ENCODE measurements around the gene UBE2E2.

The UBE2E2 gene

DNA sequence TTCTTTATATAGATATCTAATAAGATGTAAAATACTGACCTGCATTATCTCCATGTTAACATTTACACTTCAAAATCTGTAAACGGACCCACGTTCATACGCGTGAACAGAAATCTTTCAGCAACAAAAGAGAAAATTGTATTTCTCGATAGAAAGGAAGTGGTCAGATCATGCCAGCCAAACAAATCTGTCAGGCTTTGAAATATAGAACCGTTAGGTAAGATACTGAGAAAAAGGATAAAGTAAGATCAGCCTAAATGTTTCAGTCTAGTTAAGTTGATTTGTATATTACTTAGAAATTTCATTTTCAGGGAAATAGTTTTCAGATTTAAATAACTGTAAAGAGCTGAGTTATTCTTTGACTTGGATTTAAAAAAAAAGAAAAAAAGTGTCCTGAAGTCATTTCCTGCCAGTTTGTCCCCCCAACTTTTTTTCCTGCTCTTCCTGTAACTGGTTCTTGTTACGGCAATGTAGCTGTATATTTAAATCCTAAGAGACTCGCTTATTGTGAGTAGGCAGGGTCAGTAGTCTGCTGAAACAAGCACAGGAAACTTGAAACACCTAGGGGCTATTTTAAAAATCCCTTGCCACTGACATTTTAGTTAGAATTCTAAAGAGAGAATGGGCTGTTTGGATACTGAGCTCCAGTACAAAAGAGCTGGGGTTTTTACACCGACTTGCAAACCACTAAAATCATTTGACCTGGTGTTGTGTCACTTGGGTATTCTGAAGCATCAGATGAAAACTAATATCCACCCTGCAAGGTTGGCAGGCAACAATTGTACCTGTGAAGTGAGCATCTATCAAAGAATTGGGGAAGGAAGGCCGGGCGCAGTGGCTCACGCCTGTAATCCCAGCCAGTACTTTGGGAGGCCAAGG is 237.5 kb downstream of the UBE2E2 start:
- no peak for DNase-seq (ENCODE audit: low read depth in 2 of 2)

DNA sequence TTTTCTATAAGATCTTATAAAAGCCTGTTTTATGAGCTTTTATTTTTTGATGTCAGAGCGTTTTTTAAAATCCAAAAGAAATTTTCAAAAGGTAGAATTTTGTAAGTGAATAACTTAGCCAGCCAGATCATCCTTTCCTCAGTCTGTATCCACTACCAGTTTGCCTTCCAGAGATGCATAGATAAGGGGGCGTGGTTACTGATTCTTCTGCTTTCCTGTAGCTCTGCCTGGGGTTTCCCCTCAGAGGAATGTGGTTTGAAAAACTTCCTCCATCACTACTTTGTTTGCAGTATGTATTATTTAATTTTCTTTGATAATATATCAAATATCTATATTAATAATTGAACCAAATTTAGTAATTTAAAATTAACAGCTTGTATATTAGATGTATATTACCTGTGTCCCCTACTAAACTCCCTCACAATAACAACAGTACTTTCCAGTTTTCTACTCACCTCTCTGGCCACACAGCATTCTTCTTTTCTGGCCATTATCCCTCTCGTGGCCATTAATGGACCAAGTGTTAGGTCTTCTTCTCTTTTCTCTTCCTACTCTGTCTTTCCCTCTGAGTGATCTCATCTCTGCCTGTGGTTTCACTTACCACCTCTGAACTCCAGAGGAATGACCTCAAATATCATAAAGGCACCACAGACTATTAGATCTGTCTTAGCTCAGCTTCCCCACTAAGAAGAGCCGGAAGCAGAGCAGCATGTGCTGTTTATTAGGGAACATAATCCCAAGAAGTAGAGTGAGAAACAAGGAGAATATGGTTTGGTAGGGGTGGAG is 239.7 kb downstream of the UBE2E2 start:
- no peak for DNase-seq (ENCODE audit: low read depth in 2 of 2)

DNA sequence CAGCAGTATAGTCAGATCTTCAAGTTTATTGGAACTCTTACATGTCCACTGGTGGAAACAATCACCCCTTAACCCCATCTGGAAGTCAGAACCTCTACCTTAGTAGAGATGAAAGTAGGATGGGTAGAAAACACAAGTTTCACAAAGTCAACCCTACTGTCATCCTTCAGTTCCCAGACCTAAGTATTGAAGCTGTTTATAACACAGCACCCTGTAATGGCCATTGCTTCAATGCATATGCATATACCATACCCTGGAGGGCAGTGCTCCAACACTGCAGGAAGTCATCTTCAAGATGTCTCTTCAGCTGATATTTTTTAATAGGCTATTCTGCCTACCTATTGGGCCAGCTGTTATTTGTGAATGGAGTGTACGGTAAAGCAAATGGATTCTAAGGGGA is 241.3 kb downstream of the UBE2E2 start:
- no peak for DNase-seq (ENCODE audit: low read depth in 2 of 2)

DNA sequence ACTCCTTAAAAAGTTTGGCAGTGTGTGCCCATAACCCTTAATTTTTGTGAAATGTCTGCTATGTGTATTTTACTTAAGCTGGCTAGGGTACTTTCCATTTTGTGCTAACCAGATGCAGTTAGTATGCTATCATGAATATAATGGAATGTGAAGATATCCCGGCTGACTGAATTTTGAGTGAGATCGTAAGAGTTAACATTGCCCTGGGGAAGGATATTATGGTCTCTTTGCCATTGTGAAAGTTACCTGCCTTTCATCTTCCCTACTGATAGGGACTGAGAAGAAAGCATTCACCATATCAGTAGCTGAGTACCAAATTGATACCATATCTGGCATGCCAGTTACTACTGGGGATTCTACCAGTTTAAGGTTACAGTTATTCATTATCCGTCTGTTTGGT is 243.2 kb downstream of the UBE2E2 start:
- DNase-seq (ENCODE audit: low read depth in 2 of 2): no peak

DNA sequence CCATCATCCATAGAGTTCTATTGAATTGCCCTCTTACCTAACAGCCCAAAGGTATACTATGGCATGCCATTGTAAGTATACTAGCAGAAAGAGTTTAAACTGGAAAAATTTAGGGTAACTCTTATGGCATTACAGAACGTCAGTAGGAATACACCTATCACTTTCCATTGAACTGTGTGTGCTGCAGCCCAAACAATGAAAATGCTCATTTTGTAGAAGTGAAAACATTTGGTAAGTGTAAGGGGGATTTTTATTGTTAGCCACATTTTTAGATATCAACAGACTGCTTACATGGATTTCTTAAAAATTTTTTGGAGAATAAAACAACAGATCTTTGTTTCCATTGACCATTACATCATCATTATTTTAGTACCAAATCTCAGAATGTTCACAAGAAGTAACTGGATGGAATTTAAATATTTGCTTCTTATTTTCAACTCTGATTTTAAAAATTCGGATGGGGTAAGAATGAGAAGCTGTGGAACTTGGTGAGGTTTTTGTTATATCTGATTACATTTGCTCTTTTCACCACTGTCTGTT is 245.9 kb downstream of the UBE2E2 start:
- no peak for DNase-seq (ENCODE audit: low read depth in 2 of 2)

DNA sequence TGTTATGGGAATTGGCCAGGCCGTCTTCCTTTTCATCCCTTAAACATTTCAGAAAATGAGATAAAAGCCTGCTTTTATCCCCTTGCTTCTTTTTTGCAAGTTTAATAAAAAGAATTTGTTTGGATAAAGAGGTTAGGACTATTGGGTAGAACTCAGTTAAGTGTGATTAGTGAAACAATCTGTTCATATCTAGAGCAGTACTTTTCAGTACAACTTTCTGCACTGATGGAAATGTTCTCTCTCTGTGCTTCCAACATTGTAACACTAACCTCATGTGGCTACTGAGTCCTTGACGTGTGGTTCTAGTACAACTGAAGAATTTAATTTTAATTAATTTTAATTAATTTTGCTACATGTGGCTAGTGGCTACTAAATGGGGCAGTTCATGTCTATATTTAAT is 246.9 kb downstream of the UBE2E2 start:
- DNase-seq (ENCODE audit: low read depth in 2 of 2): no peak

- DNase-seq (ENCODE audit: low read depth in 2 of 2): no peak
These were observed 247.7 kb downstream of the UBE2E2 start for GRCh38 chr3:23450806-23451205.

DNA sequence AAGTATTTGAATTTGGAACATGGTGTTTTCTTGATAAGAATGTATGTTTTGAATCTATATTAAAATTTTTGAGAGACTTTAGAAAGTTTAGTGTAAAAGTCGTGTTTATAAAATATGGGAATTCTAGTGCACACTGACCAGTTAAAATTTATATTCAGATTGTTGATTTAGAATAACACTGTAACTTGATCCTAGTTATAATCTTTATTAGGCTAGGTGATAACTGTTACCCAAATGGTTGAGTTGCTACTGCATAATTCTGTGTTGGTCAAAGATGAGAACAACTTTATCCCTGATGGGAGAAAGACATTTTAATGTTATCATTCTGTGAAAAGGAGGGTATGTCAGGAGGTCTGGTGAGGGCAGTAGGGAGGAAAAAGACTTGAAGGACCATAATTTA is 249.3 kb downstream of the UBE2E2 start:
- no peak for DNase-seq (ENCODE audit: low read depth in 2 of 2)

DNA sequence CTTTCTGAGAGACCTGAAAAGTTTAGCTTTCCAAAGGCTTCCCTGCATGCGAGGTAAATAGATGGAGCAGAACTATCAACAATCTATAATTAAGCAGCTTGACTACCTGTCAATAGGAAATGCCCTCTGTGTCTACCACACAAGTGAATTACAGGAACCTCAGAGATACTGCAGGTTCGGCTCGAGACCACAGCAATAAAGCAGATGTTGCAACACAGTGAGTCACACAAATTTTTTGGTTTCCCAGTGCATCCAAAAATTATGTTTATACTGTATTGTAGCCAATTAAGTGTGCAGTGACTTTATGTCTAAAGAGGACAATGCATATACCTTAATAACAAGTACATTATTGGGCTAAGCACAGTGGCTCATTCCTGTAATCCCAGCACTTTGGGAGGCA is 252.0 kb downstream of the UBE2E2 start:
- DNase-seq (ENCODE audit: low read depth in 2 of 2): no peak

DNA sequence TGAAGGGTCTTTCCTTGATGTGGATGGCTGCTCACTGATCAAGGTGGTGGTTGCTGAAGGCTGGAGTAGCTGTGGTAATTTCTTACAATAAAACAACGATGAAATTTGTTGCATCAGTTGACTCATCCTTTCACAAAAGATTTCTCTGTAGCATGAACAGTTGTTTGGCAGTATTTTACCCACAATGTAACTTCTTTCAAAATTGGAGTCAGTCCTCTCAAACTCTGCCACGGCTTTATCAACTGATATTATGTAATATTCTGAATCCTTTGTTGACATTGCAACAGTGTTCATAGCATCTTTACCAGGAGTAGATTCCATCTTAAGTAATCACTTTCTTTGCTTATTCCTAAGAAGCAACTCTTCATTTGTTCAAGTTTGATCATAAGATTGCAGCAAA is 252.6 kb downstream of the UBE2E2 start:
- no peak for DNase-seq (ENCODE audit: low read depth in 2 of 2)

GRCh38 chr3:23457697-23458096 is 254.6 kb downstream of the UBE2E2 start:
- DNase-seq (ENCODE audit: low read depth in 2 of 2): no peak

GRCh38 chr3:23459465-23459864 is 256.3 kb downstream of the UBE2E2 start:
- DNase-seq (ENCODE audit: low read depth in 2 of 2): no peak

GRCh38 chr3:23459889-23460546 is 256.9 kb downstream of the UBE2E2 start:
- DNase-seq (ENCODE audit: low read depth in 2 of 2): no peak

DNA sequence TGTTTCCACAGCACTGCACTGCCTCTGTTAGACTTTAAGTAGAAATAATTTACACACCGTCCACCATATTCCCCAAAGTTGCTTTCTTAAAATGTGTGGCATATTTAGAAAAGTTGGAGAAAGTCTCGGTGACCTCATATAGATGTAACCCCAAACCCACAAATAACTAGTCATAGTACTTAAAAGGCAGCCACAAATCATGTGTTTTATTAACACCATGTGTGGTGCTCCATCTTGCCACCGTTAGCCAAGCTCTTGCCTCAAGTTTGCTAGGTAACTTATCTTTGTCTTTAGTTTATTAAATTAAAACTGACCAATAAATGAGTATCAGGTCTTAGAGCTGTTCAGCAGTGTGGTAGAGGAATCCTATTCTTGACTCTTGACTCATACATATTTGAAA is 257.9 kb downstream of the UBE2E2 start:
- no peak for DNase-seq (ENCODE audit: low read depth in 2 of 2)

DNA sequence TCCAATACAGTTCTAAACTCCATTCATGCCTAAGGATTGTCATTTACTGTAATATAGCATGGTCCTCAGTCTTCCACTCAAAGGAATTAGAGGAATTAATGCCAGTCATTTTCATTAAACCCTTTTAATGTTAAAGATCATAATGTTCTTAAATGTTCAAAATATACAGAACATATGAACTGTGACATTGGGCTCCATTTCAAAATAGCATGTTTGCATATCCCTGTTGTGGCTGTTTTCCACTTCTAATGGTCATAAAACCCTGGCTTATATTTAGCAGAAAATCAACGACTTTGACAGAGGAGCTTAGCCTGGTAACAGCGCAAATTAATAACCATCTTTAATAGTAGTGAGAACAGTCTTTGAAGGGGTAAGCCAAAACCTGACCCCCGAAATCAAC is 260.7 kb downstream of the UBE2E2 start:
- DNase-seq (ENCODE audit: low read depth in 2 of 2): no peak

GRCh38 chr3:23465569-23465968 is 262.4 kb downstream of the UBE2E2 start:
- no peak for DNase-seq (ENCODE audit: low read depth in 2 of 2)

DNA sequence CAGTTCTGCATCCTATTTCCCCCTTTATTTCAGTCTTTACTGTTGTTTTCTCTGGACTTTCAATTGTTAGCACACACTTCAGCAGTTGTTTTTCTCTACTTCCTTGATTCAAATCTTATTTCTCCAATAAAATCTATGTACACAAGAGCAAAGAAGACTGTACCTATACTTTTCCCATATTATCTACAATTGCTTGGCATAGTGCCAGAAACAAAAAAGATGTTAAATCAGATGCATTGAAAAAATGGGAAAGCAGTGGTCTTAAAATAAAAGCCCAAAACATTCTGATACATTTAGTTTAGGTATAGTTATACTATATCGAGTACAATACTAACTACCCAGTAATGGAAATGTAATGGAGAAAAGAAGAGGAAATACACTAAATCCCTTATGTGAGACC is 265.1 kb downstream of the UBE2E2 start:
- DNase-seq (ENCODE audit: low read depth in 2 of 2): no peak

GRCh38 chr3:23474580-23475357 is 271.6 kb downstream of the UBE2E2 start:
- DNase-seq (ENCODE audit: low read depth in 2 of 2): no peak

DNA sequence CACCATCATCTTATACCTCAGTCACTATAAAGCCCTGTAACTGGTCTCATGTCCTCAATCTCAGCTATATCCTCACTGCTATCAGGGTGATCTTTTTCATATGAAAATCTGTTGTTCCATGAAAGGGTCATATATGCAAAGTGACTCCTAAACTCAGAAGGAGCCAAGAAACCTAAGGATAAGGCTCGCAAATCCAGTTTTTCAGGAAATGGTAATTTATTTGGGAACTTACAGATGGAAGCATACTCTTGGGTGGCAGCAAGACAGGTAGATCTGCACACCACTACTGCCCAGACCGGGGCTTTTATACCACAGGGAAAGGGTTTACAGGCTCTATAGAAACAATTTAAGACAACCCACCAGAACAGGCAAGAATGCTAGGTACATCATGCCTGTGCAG is 272.3 kb downstream of the UBE2E2 start:
- no peak for DNase-seq (ENCODE audit: low read depth in 2 of 2)

- no peak for DNase-seq (ENCODE audit: low read depth in 2 of 2)
These were observed 275.9 kb downstream of the UBE2E2 start for GRCh38 chr3:23479026-23479425.

- no peak for DNase-seq (ENCODE audit: low read depth in 2 of 2)
These were observed 276.6 kb downstream of the UBE2E2 start for GRCh38 chr3:23479615-23480328.

Measured in stimulated activated CD4-positive, alpha-beta T cell treated with anti-CD3 and anti-CD28 coated beads, Interleukin-12 subunit alpha, Interleukin-12 subunit beta, amount 100 ng/mL, for 24 hours (primary cell).